ENCODE data around the gene SCNN1G. TPM values are rescaled to one million over a fixed set of nuclear protein-coding genes. Genes with fewer than 3 reads are reported as not detected.

Gene SCNN1G
- total and polyA plus RNA-seq, 2 of the 13 experiments (the other 11 are each of a cell fraction or from before 2014, with no cell fraction given): not detected

DNA sequence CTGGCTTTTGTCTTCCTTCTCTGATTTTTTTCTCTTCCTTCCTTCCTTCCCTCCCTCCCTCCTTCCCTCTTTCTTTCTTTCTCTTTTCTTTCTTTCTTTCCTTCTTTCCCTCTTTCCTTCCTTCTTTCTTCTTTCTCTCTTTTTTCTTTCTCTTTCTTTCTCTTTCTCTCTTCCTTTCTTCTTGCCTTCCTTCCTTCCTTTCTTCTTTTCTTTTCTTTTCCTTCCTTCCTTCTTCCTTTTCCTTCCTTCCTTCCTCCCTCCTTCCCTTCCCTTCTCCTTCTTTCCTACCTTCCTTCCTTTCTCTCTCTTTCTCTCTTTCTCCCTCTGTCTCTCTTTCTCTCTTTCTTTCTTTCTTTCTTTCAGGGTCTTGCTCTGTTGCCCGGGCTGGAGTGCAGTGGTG is 54.4 kb downstream of the SCNN1G start (continued):
- 0 out of 2 replicates have a peak, but pooled peaks have one; percentile 59 for TF ChIP-seq NONO (IDR thresholded peaks at IDR 0.05)
- no peak for TF ChIP-seq NONO (CRISPR knock-in tag; conservative IDR thresholded peaks at IDR 0.05)

- H3K4me3 ChIP-seq (replicated peaks in 1 of 3; ENCODE audit: insufficient read depth in 1 of 3, low read depth in 2 of 3, low read length in 3 of 3): no peak overlapping the region
- FAIRE-seq (peak; percentile 71), DNase-seq (ENCODE audit: low spot score) (peak; percentile 49), ATAC-seq (peak; percentile 70)
- H4K20me1 ChIP-seq (ENCODE audit: insufficient read depth, low read length): no peaks in the 10 kb centered on the region
- H3K4me1 ChIP-seq (ENCODE audit: insufficient read depth, low read length): peaks cover 14% of the 10 kb centered on the region
- no peak overlapping the region for H2AFZ ChIP-seq (ENCODE audit: low read length)
- in situ Hi-C loops (cut with HindIII; ENCODE audit: extremely low pct_ligation_motif_present, low pct_unique_long_range_greater_than_20kb): no loop called here
- WGBS (ENCODE audit: low lambda C conversion rate): 0% methylated on average over 1 of the region's 1 CpG
- no peak overlapping the region for H3K4me2 ChIP-seq (ENCODE audit: low read depth, low read length)
- ChIA-PET POLR2A (no interaction called here), CTCF (ENCODE audit: low intra/inter-chr PET ratio, low total read pairs) (no interaction called here)
- H3K27me3 ChIP-seq (ENCODE audit: control insufficient read depth in 1 of 2, insufficient read depth in 2 of 2, low read length in 2 of 2): peaks cover 0 to 20% of the 10 kb centered on the region in 2 experiments; a peak in 2 of 5 replicates
- no peak overlapping the region for H3K27ac ChIP-seq (ENCODE audit: extremely low read length, insufficient read depth, low read length)
- intact Hi-C loops (cut with micrococcal nuclease; ENCODE audit: unreplicated experiment): no loop called here
- H3K9me3 ChIP-seq (ENCODE audit: low read length): no peaks in the 10 kb centered on the region
- H3K79me2 ChIP-seq (ENCODE audit: insufficient read depth, low read length): no peaks in the 10 kb centered on the region
- BruUV-seq (replicated peaks): no TSS peak
- no peak overlapping the region for H3K9ac ChIP-seq (ENCODE audit: insufficient read depth, low read depth, low read length)
- H3K36me3 ChIP-seq (replicated peaks in 1 of 2; ENCODE audit: control insufficient read depth in 1 of 2, insufficient read depth in 2 of 2, low read length in 2 of 2): no peaks in the 10 kb centered on the region
- TF ChIP-seq CCDC6 (CRISPR knock-in tag; IDR thresholded peaks at IDR 0.05) (no peak), ZNF292 (CRISPR knock-in tag; IDR thresholded peaks at IDR 0.05; ENCODE audit: borderline replicate concordance, low read depth) (no peak), BCL6 (CRISPR knock-in tag; IDR thresholded peaks at IDR 0.05) (peak; percentile 97), MED8 (CRISPR knock-in tag; IDR thresholded peaks at IDR 0.05; ENCODE audit: insufficient replicate concordance) (no peak), TBX2 (CRISPR knock-in tag; IDR thresholded peaks at IDR 0.05; ENCODE audit: borderline replicate concordance) (no peak), RBAK (CRISPR knock-in tag; IDR thresholded peaks at IDR 0.05) (no peak), ZNF414 (CRISPR knock-in tag; IDR thresholded peaks at IDR 0.05) (no peak), ZNF354B (CRISPR knock-in tag; IDR thresholded peaks at IDR 0.05) (no peak), ISX (CRISPR knock-in tag; conservative IDR thresholded peaks at IDR 0.05) (no peak), ZNF441 (CRISPR knock-in tag; IDR thresholded peaks at IDR 0.05; ENCODE audit: borderline replicate concordance) (no peak), MED13 (CRISPR knock-in tag; IDR thresholded peaks at IDR 0.05) (no peak), HMG20A (CRISPR knock-in tag; IDR thresholded peaks at IDR 0.05; ENCODE audit: borderline replicate concordance) (peak; percentile 35; the same call in 1 of the 2 replicates), DZIP1 (CRISPR knock-in tag; IDR thresholded peaks at IDR 0.05) (no peak), NFYB (CRISPR knock-in tag; IDR thresholded peaks at IDR 0.05) (no peak), ZNF614 (CRISPR knock-in tag; IDR thresholded peaks at IDR 0.05; ENCODE audit: borderline replicate concordance) (no peak), CAMTA2 (CRISPR knock-in tag; IDR thresholded peaks at IDR 0.05; ENCODE audit: borderline replicate concordance) (no peak)
- TF ChIP-seq, protein P1, sequence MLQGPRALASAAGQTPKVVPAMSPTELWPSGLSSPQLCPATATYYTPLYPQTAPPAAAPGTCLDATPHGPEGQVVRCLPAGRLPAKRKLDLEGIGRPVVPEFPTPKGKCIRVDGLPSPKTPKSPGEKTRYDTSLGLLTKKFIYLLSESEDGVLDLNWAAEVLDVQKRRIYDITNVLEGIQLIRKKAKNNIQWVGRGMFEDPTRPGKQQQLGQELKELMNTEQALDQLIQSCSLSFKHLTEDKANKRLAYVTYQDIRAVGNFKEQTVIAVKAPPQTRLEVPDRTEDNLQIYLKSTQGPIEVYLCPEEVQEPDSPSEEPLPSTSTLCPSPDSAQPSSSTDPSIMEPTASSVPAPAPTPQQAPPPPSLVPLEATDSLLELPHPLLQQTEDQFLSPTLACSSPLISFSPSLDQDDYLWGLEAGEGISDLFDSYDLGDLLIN (CRISPR knock-in tag; IDR thresholded peaks at IDR 0.05; ENCODE audit: borderline replicate concordance): no peak
- TF ChIP-seq, protein P2, sequence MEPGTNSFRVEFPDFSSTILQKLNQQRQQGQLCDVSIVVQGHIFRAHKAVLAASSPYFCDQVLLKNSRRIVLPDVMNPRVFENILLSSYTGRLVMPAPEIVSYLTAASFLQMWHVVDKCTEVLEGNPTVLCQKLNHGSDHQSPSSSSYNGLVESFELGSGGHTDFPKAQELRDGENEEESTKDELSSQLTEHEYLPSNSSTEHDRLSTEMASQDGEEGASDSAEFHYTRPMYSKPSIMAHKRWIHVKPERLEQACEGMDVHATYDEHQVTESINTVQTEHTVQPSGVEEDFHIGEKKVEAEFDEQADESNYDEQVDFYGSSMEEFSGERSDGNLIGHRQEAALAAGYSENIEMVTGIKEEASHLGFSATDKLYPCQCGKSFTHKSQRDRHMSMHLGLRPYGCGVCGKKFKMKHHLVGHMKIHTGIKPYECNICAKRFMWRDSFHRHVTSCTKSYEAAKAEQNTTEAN (CRISPR knock-in tag; conservative IDR thresholded peaks at IDR 0.05): no peak
Measured at GRCh38 chr16:23240994-23241393, 58.4 kb downstream of the SCNN1G start.

Data from HepG2 (cell line).